K562 (cell line): Measurements from ENCODE around the gene DYNAP.

Experiments used
- CBFB ChIP-seq: sonication (generic); formaldehyde crosslinking; IDR thresholded peaks from 2 replicates; pipeline ENCODE4 v1.4.0; 2020; ENCODE audit warnings: mild to moderate bottlenecking, missing genetic modification reagents
- ESRRA ChIP-seq: fragments of 450-650 bp; IDR thresholded peaks from 2 replicates; pipeline ENCODE4 v1.6.1; 2014; ENCODE audit warnings: low read depth, mild to moderate bottlenecking, moderate library complexity, borderline replicate concordance
- KDM1A ChIP-seq, 2 experiments: fragments of 450-650 bp; IDR thresholded peaks; 2 replicates each; pipeline ENCODE4 v1.6.1; 2016; ENCODE audit warnings: mild to moderate bottlenecking in 2 of 2
- POLR2A ChIP-seq: fragments of 450-650 bp; conservative IDR thresholded peaks from 2 replicates; pipeline ENCODE4 v1.6.1; 2016
- POLR2B ChIP-seq: fragments of 450-650 bp; IDR thresholded peaks from 2 replicates; pipeline ENCODE4 v1.6.1; 2018; ENCODE audit warnings: low read depth; ENCODE audit not compliant: partially characterized antibody
- RERE ChIP-seq: sonication (generic); formaldehyde crosslinking; IDR thresholded peaks from 2 replicates; pipeline ENCODE4 v1.8.0; 2023; ENCODE audit warnings: missing genetic modification reagents, mild to moderate bottlenecking, borderline replicate concordance
- ZFP30 ChIP-seq: fragments of 250-450 bp; sonication (Bioruptor Pico); IDR thresholded peaks from 2 replicates; pipeline ENCODE4 v1.8.0; 2022; ENCODE audit warnings: moderate library complexity, mild to moderate bottlenecking, inconsistent platforms, borderline replicate concordance
- ZKSCAN8 ChIP-seq: fragments of 200-800 bp; sonication (Bioruptor generic); IDR thresholded peaks from 2 replicates; pipeline ENCODE4 v1.6.1; 2016; ENCODE audit warnings: missing genetic modification characterization, missing compliant biosample characterization
- TF ChIP-seq, protein P1 (sequence below), 3 experiments: IDR thresholded peaks in 2 of 3; conservative IDR thresholded peaks in 1 of 3; 2 replicates each; pipeline ENCODE4 v1.5.1; 2011 to 2012; ENCODE audit warnings: low read length in 3 of 3, mild to moderate bottlenecking in 3 of 3, control low read depth in 2 of 3, improper control_type of control experiment in 1 of 3, inconsistent platforms in 1 of 3, low read depth in 1 of 3, mixed read lengths in 1 of 3, moderate library complexity in 1 of 3; ENCODE audit not compliant: insufficient read depth in 2 of 3
- TF ChIP-seq, protein P2 (sequence below): sonication (generic); formaldehyde crosslinking; IDR thresholded peaks from 2 replicates; pipeline ENCODE4 v1.8.0; 2022; ENCODE audit warnings: missing genetic modification reagents, mild to moderate bottlenecking, borderline replicate concordance

GRCh38 chr18:54555286-54555685, 35.8 kb upstream of the DYNAP start:
- TF ChIP-seq ESRRA (no peak), POLR2A (no peak), CBFB (CRISPR knock-in tag) (no peak), POLR2B (no peak), ZKSCAN8 (CRISPR knock-in tag) (no peak), RERE (CRISPR knock-in tag) (no peak), ZFP30 (CRISPR knock-in tag) (no peak), KDM1A (IDR thresholded peaks at IDR 0.05) (no peak)
- TF ChIP-seq, protein P1, sequence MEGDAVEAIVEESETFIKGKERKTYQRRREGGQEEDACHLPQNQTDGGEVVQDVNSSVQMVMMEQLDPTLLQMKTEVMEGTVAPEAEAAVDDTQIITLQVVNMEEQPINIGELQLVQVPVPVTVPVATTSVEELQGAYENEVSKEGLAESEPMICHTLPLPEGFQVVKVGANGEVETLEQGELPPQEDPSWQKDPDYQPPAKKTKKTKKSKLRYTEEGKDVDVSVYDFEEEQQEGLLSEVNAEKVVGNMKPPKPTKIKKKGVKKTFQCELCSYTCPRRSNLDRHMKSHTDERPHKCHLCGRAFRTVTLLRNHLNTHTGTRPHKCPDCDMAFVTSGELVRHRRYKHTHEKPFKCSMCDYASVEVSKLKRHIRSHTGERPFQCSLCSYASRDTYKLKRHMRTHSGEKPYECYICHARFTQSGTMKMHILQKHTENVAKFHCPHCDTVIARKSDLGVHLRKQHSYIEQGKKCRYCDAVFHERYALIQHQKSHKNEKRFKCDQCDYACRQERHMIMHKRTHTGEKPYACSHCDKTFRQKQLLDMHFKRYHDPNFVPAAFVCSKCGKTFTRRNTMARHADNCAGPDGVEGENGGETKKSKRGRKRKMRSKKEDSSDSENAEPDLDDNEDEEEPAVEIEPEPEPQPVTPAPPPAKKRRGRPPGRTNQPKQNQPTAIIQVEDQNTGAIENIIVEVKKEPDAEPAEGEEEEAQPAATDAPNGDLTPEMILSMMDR (IDR thresholded peaks at IDR 0.05 in 2 of 3, conservative IDR thresholded peaks at IDR 0.05 in 1 of 3; ENCODE audit: insufficient read depth in 2 of 3, low read depth in 1 of 3, low read length in 3 of 3): no peak
- TF ChIP-seq, protein P2, sequence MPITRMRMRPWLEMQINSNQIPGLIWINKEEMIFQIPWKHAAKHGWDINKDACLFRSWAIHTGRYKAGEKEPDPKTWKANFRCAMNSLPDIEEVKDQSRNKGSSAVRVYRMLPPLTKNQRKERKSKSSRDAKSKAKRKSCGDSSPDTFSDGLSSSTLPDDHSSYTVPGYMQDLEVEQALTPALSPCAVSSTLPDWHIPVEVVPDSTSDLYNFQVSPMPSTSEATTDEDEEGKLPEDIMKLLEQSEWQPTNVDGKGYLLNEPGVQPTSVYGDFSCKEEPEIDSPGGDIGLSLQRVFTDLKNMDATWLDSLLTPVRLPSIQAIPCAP (CRISPR knock-in tag): no peak
